ENCODE measurements around the gene MYH16. TPM values are rescaled to one million over a fixed set of nuclear protein-coding genes. Genes with fewer than 3 reads are reported as not detected.

Gene MYH16
- polyA plus RNA-seq, 1 donor (not counting 4 experiments of a cell fraction or from before 2014, with no cell fraction given) = 0.69 TPM

DNA sequence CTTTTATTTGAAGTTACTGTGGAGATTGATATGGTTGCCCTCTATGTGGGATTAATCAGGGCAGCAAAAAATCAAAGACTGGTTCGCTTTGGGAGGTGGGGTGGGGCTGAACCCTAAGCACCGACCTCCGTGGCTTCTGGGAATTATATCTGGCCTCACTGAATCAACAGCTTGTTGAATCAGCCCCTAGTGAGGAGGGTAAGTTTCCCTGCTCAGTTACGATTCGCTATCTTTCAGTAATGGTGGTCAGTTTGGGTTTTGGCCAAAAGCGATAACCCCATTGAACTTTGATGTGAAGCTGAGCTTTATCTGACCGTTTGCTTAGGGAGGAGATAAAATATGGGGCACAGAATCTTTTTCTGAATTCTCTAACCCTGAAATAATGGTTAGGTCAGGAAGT, 36.5 kb downstream of the MYH16 start:
- dilution Hi-C loops (cut with MboI; ENCODE audit: extremely low pct_ligation_motif_present, low sequenced_read_pairs) = loop anchor here (25.0 kb wide), 1 partner anchor 247 kb away; no protein-coding TSS in a partner anchor
- Histone ChIP-seq H3K4me2 (ENCODE audit: control insufficient read depth, extremely low read depth, insufficient read depth, low read depth, low read length) (no peak overlapping the region), H3K79me2 (ENCODE audit: control insufficient read depth, insufficient read depth, low read length) (no peaks in the 10 kb centered on the region), H3K27me3 (ENCODE audit: control insufficient read depth, extremely low read depth, insufficient read depth, low read length) (no peaks in the 10 kb centered on the region), H2AFZ (ENCODE audit: control insufficient read depth, low read length) (no peak overlapping the region), H3K9me1 (ENCODE audit: control insufficient read depth, extremely low read depth, insufficient read depth, low read length) (no peaks in the 10 kb centered on the region), H3K4me3 (ENCODE audit: control insufficient read depth in 2 of 3, extremely low read depth in 1 of 3, insufficient read depth in 2 of 3, low read depth in 1 of 3, low read length in 3 of 3) (no peak overlapping the region), H3K9ac (ENCODE audit: control insufficient read depth, extremely low read depth, insufficient read depth, low read length) (no peak overlapping the region), H4K20me1 (ENCODE audit: control insufficient read depth, extremely low read depth, insufficient read depth, low read length) (no peaks in the 10 kb centered on the region), H3K27ac (ENCODE audit: control insufficient read depth, insufficient read depth, low read length) (no peak overlapping the region), H3K4me1 (ENCODE audit: control insufficient read depth, extremely low read depth, insufficient read depth, low read length) (peaks cover 7% of the 10 kb centered on the region), H3K36me3 (ENCODE audit: control insufficient read depth in 2 of 2, extremely low read depth in 1 of 2, insufficient read depth in 2 of 2, low read length in 2 of 2) (no peaks in the 10 kb centered on the region), H3K9me3 (ENCODE audit: control insufficient read depth, low read depth, low read length) (peaks cover 6% of the 10 kb centered on the region)
- FAIRE-seq (no peak), DNase-seq (ENCODE audit: low read depth, low spot score) (no peak)
- TF ChIP-seq, protein P1, sequence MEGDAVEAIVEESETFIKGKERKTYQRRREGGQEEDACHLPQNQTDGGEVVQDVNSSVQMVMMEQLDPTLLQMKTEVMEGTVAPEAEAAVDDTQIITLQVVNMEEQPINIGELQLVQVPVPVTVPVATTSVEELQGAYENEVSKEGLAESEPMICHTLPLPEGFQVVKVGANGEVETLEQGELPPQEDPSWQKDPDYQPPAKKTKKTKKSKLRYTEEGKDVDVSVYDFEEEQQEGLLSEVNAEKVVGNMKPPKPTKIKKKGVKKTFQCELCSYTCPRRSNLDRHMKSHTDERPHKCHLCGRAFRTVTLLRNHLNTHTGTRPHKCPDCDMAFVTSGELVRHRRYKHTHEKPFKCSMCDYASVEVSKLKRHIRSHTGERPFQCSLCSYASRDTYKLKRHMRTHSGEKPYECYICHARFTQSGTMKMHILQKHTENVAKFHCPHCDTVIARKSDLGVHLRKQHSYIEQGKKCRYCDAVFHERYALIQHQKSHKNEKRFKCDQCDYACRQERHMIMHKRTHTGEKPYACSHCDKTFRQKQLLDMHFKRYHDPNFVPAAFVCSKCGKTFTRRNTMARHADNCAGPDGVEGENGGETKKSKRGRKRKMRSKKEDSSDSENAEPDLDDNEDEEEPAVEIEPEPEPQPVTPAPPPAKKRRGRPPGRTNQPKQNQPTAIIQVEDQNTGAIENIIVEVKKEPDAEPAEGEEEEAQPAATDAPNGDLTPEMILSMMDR (optimal IDR thresholded peaks at IDR 0.05 in 1 of 3, IDR thresholded peaks at IDR 0.05 in 1 of 3, conservative IDR thresholded peaks at IDR 0.05 in 1 of 3; ENCODE audit: extremely low read depth in 1 of 3, insufficient read depth in 2 of 3, low read length in 3 of 3) = no peak
- no peak for TF ChIP-seq EZH2 (IDR thresholded peaks at IDR 0.05; ENCODE audit: low read length)

DNA sequence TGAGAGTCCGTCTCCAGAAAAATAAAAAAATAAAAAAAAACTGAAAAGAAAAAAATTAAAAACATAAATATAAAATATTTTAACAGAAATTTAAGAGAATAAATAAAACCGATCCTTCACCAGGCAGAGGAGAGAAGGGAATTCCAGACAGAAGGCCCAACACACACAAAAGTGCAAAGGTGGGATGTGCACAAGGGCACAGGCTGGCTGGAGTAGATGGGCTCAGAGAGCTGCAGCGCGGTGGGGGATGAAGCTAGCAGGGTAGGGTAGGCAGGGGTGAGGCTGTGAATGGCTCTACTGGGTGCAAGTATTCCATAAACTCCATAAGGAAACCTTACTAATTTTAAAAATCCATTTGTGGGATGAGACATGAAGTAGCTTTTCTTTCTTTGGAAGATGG, 37.4 kb downstream of the MYH16 start:
- no peak overlapping the region for H2AFZ ChIP-seq (ENCODE audit: control insufficient read depth, low read length)
- dilution Hi-C loops (cut with MboI; ENCODE audit: extremely low pct_ligation_motif_present, low sequenced_read_pairs) = loop anchor here (25.0 kb wide), 1 partner anchor 248 kb away; no protein-coding TSS in a partner anchor
- FAIRE-seq (no peak), DNase-seq (ENCODE audit: low read depth, low spot score) (no peak)
- TF ChIP-seq, protein P1 (optimal IDR thresholded peaks at IDR 0.05 in 1 of 3, IDR thresholded peaks at IDR 0.05 in 1 of 3, conservative IDR thresholded peaks at IDR 0.05 in 1 of 3; ENCODE audit: extremely low read depth in 1 of 3, insufficient read depth in 2 of 3, low read length in 3 of 3) = no peak
- TF ChIP-seq EZH2 (IDR thresholded peaks at IDR 0.05; ENCODE audit: low read length) = no peak
- H3K9me1 ChIP-seq (ENCODE audit: control insufficient read depth, extremely low read depth, insufficient read depth, low read length) = no peaks in the 10 kb centered on the region
- H3K4me1 ChIP-seq (ENCODE audit: control insufficient read depth, extremely low read depth, insufficient read depth, low read length) = peaks cover 14% of the 10 kb centered on the region
- H3K27ac ChIP-seq (ENCODE audit: control insufficient read depth, insufficient read depth, low read length) = no peak overlapping the region
- no peak overlapping the region for H3K4me3 ChIP-seq (ENCODE audit: control insufficient read depth in 2 of 3, extremely low read depth in 1 of 3, insufficient read depth in 2 of 3, low read depth in 1 of 3, low read length in 3 of 3)
- no peaks in the 10 kb centered on the region for H3K79me2 ChIP-seq (ENCODE audit: control insufficient read depth, insufficient read depth, low read length)
- no peak overlapping the region for H3K9ac ChIP-seq (ENCODE audit: control insufficient read depth, extremely low read depth, insufficient read depth, low read length)
- H3K9me3 ChIP-seq (ENCODE audit: control insufficient read depth, low read depth, low read length) = peaks cover 6% of the 10 kb centered on the region
- no peak overlapping the region for H3K4me2 ChIP-seq (ENCODE audit: control insufficient read depth, extremely low read depth, insufficient read depth, low read depth, low read length)
- no peaks in the 10 kb centered on the region for H4K20me1 ChIP-seq (ENCODE audit: control insufficient read depth, extremely low read depth, insufficient read depth, low read length)
- H3K36me3 ChIP-seq (ENCODE audit: control insufficient read depth in 2 of 2, extremely low read depth in 1 of 2, insufficient read depth in 2 of 2, low read length in 2 of 2) = no peaks in the 10 kb centered on the region
- no peaks in the 10 kb centered on the region for H3K27me3 ChIP-seq (ENCODE audit: control insufficient read depth, extremely low read depth, insufficient read depth, low read length)
